ENCODE data around the gene RACGAP1.

RACGAP1 gene

GRCh38 chr12:49941556-49942511 is 83.5 kb downstream of the RACGAP1 start:
- no peak for DNase-seq (ENCODE audit: low read depth in 2 of 2)

DNA sequence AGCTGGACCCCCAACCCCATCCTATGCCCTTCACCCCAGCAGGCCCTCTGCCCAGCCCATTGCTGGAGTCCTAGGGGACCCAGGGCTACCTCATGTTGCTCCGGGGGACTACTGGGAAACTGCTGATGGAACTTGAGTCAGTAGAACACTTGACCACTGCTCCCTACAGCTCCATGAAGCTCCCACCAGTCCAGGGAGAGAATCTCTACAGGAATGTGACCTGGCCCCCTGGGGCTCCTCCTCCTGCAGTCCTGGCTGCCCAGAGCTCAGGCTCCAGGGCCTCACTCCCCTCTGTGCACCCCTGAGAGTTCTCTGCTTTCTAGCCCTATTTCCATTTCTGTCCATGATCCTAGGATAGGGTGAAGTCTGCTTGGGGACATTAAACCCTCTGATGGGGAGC is 85.6 kb downstream of the RACGAP1 start:
- DNase-seq (ENCODE audit: low read depth in 2 of 2) = no peak

GRCh38 chr12:49939307-49939706 is 86.0 kb downstream of the RACGAP1 start:
- no peak for DNase-seq (ENCODE audit: low read depth in 2 of 2)
